Activated T-helper 1 cell treated with anti-CD3 and anti-CD28 coated beads, Interleukin-2, amount 50 U/mL, for 16 hours (primary cell): ENCODE measurements around the gene DPPA5.
"Not testable (repeated sequence)": the region's sequence is repeated elsewhere in the genome, so short reads cannot be mapped to it uniquely, and the experiment has no call there.

Source experiments
- DNase-seq, 2 donors: peaks; one replicate each; pipeline ENCODE4 v3.0.0-alpha.2; 2020; ENCODE audit warnings: low read depth in 1 of 2, low spot score in 1 of 2

Gene DPPA5

GRCh38 chr6:73303773-73304172 is 50.3 kb downstream of the DPPA5 start:
- DNase-seq: not testable (repeated sequence)
